K562 (cell line): ENCODE data around the gene RARRES2. TPM values are rescaled to one million over a fixed set of nuclear protein-coding genes. Genes with fewer than 3 reads are reported as not detected.

ENCODE experiments used
- ARID1B ChIP-seq: fragments of 450-650 bp; IDR thresholded peaks from 2 replicates; pipeline ENCODE4 v1.6.1; 2016; ENCODE audit warnings: antibody characterized with exemption, mild to moderate bottlenecking, inconsistent platforms
- CEBPG ChIP-seq, 3 experiments: fragments of 200-800 bp in 1 of 3; sonication (Bioruptor generic) in 1 of 3; sonication (generic) in 1 of 3; formaldehyde crosslinking in 1 of 3; IDR thresholded peaks in 2 of 3; conservative IDR thresholded peaks in 1 of 3; 2 replicates each; pipeline versions ENCODE4 v1.6.1 to v1.8.0; 2016 to 2022; ENCODE audit warnings: missing compliant biosample characterization in 2 of 3, missing genetic modification characterization in 2 of 3, mild to moderate bottlenecking in 1 of 3, missing genetic modification reagents in 1 of 3
- IFI16 ChIP-seq: fragments of 250-450 bp; sonication (Bioruptor Pico); IDR thresholded peaks from 2 replicates; pipeline ENCODE4 v2.1.2; 2022; ENCODE audit warnings: mild to moderate bottlenecking, inconsistent platforms
- ILF3 ChIP-seq: fragments of 450-650 bp; IDR thresholded peaks from 2 replicates; pipeline ENCODE4 v1.6.1; 2018; ENCODE audit warnings: antibody characterized with exemption, mild to moderate bottlenecking, moderate library complexity, borderline replicate concordance
- RBM14 ChIP-seq: fragments of 200-400 bp; formaldehyde crosslinking; IDR thresholded peaks from 2 replicates; pipeline ENCODE4 v1.6.1; 2018; ENCODE audit warnings: low read depth, mild to moderate bottlenecking, low read length, moderate library complexity, borderline replicate concordance; ENCODE audit not compliant: insufficient read depth
- SMAD1 ChIP-seq: fragments of 150-350 bp; IDR thresholded peaks from 2 replicates; pipeline ENCODE4 v1.6.1; 2014; ENCODE audit warnings: low read length, low read depth; ENCODE audit not compliant: partially characterized antibody
- SMC3 ChIP-seq: conservative IDR thresholded peaks from 2 replicates; pipeline ENCODE4 v1.6.1; 2011; ENCODE audit warnings: low read depth, low read length, improper control_type of control experiment; ENCODE audit not compliant: insufficient read depth
- SOX6 ChIP-seq: fragments of 450-650 bp; IDR thresholded peaks from 2 replicates; pipeline ENCODE4 v1.6.1; 2014; ENCODE audit warnings: mild to moderate bottlenecking
- SP2 ChIP-seq: IDR thresholded peaks from 2 replicates; pipeline ENCODE4 v1.6.1; 2011; ENCODE audit warnings: mild to moderate bottlenecking, low read depth, low read length, moderate library complexity; ENCODE audit not compliant: poor library complexity, severe bottlenecking; ENCODE audit errors: extremely low read depth
- SRF ChIP-seq, 2 experiments: fragments of 250-450, 450-650 bp in 1 of 2; sonication (Bioruptor Pico) in 1 of 2; sonication (generic) in 1 of 2; formaldehyde crosslinking; IDR thresholded peaks; 2 replicates each; pipeline versions ENCODE4 v1.5.0 to v1.5.1; 2020 to 2022; ENCODE audit warnings: mild to moderate bottlenecking in 1 of 2, missing genetic modification reagents in 1 of 2
- ZNF347 ChIP-seq: fragments of 450-650 bp; formaldehyde crosslinking; IDR thresholded peaks from 2 replicates; pipeline ENCODE4 v1.4.0; 2020; ENCODE audit warnings: low read depth, mild to moderate bottlenecking, moderate library complexity
- polyA plus RNA-seq, 8 experiments: library from polyadenylated mRNA; depleted of rRNA in 4 of 8; stranded (reverse) in 5 of 8; unstranded in 3 of 8; fragments of >200 nt; fragmentation: Nextera tagmentation in 2 of 8; fragmentation: Illumina TruSeq in 1 of 8; extraction: Ambion mirVana in 2 of 8; extraction: Trizol in 1 of 8; gene quantifications; 2 replicates each; pipeline versions ENCODE4 v1.2.1 to v1.2.3, GENCODE V29; 2011 to 2014; ENCODE audit warnings: inconsistent platforms in 1 of 8, missing spikeins in 1 of 8
- total RNA-seq, 7 experiments: library from RNA; depleted of rRNA in 6 of 7; stranded (reverse); fragments of >200 nt in 6 of 7; fragmentation: Illumina TruSeq in 2 of 7; extraction: Trizol in 2 of 7; gene quantifications; 2 replicates each; pipeline versions ENCODE4 v1.2.1 to v1.2.3, GENCODE V29; 2011 to 2021; ENCODE audit warnings: low replicate concordance in 1 of 7
- TF ChIP-seq, protein P1 (sequence below), 2 experiments: fragments of 450-650 bp; formaldehyde crosslinking in 1 of 2; IDR thresholded peaks; 2 replicates each; pipeline versions ENCODE4 v1.4.0 to v1.6.1; 2014 to 2020; ENCODE audit warnings: mild to moderate bottlenecking in 2 of 2, borderline replicate concordance in 1 of 2, low read depth in 1 of 2
- TF ChIP-seq, protein P2 (sequence below): IDR thresholded peaks from 2 replicates; pipeline ENCODE4 v1.6.1; 2012; ENCODE audit warnings: low read depth, low read length, improper control_type of control experiment, borderline replicate concordance
- TF ChIP-seq, protein P3 (sequence below): sonication (generic); formaldehyde crosslinking; IDR thresholded peaks from 2 replicates; pipeline ENCODE4 v1.8.1; 2023; ENCODE audit warnings: mild to moderate bottlenecking, missing genetic modification reagents

Gene RARRES2
- total and polyA plus RNA-seq, 9 of the 15 experiments (the other 6 are each of a cell fraction or from before 2014, with no cell fraction given), result 0.11 to 1.7 (median 0.23) TPM; not detected in 6

DNA sequence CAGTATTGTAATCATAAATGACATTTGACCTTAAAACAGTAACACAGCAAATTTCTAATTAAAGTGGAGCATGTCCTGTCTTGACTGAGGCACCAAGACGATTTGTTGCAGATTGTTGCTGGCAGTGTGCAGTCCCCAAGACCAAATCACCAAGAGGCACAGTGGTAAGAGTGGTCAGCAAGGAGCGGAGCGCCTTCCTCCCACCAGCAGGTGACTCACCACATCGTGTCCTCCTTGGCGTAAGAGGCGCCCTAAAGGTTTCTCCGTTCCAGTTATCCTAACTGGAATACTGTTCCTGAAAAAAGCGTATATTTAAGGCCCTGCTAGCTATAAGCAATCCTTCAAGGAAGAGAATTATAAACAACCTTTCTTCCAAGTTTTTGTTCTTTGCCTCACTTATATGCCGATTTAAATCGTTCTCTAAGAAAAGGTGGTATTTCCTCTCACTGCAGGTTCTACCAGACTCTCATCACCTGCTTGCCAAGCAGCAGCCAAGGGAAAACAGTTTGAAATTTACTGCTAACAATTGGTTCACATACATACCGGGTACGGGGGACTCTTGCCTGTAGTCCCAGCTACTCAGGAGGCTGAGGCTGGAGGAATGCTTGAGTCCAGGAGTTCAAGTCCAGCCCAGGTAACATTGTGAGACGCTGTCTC lies 16.5 kb upstream of the RARRES2 start (continued):
- TF ChIP-seq, protein P1, sequence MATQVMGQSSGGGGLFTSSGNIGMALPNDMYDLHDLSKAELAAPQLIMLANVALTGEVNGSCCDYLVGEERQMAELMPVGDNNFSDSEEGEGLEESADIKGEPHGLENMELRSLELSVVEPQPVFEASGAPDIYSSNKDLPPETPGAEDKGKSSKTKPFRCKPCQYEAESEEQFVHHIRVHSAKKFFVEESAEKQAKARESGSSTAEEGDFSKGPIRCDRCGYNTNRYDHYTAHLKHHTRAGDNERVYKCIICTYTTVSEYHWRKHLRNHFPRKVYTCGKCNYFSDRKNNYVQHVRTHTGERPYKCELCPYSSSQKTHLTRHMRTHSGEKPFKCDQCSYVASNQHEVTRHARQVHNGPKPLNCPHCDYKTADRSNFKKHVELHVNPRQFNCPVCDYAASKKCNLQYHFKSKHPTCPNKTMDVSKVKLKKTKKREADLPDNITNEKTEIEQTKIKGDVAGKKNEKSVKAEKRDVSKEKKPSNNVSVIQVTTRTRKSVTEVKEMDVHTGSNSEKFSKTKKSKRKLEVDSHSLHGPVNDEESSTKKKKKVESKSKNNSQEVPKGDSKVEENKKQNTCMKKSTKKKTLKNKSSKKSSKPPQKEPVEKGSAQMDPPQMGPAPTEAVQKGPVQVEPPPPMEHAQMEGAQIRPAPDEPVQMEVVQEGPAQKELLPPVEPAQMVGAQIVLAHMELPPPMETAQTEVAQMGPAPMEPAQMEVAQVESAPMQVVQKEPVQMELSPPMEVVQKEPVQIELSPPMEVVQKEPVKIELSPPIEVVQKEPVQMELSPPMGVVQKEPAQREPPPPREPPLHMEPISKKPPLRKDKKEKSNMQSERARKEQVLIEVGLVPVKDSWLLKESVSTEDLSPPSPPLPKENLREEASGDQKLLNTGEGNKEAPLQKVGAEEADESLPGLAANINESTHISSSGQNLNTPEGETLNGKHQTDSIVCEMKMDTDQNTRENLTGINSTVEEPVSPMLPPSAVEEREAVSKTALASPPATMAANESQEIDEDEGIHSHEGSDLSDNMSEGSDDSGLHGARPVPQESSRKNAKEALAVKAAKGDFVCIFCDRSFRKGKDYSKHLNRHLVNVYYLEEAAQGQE (IDR thresholded peaks at IDR 0.05; ENCODE audit: borderline replicate concordance), result peak; percentile 53; the same call in 1 of the 2 replicates
- TF ChIP-seq, protein P1 (CRISPR knock-in tag; IDR thresholded peaks at IDR 0.05; ENCODE audit: low read depth), result no peak
- TF ChIP-seq SMC3 (no peak), CEBPG (CRISPR knock-in tag; IDR thresholded peaks at IDR 0.05) (no peak), CEBPG (tag; conservative IDR thresholded peaks at IDR 0.05 in 1 of 2, IDR thresholded peaks at IDR 0.05 in 1 of 2) (no peak), SRF (CRISPR knock-in tag; IDR thresholded peaks at IDR 0.05) (no peak), IFI16 (CRISPR knock-in tag) (no peak), SP2 (no peak), ZNF347 (CRISPR knock-in tag) (no peak), ARID1B (peak; percentile 61), SOX6 (no peak), SMAD1 (no peak), RBM14 (no peak), ILF3 (no peak)
- TF ChIP-seq, protein P2, sequence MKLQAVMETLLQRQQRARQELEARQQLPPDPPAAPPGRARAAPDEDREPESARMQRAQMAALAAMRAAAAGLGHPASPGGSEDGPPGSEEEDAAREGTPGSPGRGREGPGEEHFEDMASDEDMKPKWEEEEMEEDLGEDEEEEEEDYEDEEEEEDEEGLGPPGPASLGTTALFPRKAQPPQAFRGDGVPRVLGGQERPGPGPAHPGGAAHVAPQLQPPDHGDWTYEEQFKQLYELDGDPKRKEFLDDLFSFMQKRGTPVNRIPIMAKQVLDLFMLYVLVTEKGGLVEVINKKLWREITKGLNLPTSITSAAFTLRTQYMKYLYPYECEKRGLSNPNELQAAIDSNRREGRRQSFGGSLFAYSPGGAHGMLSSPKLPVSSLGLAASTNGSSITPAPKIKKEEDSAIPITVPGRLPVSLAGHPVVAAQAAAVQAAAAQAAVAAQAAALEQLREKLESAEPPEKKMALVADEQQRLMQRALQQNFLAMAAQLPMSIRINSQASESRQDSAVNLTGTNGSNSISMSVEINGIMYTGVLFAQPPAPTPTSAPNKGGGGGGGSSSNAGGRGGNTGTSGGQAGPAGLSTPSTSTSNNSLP, result no peak
- TF ChIP-seq, protein P3, sequence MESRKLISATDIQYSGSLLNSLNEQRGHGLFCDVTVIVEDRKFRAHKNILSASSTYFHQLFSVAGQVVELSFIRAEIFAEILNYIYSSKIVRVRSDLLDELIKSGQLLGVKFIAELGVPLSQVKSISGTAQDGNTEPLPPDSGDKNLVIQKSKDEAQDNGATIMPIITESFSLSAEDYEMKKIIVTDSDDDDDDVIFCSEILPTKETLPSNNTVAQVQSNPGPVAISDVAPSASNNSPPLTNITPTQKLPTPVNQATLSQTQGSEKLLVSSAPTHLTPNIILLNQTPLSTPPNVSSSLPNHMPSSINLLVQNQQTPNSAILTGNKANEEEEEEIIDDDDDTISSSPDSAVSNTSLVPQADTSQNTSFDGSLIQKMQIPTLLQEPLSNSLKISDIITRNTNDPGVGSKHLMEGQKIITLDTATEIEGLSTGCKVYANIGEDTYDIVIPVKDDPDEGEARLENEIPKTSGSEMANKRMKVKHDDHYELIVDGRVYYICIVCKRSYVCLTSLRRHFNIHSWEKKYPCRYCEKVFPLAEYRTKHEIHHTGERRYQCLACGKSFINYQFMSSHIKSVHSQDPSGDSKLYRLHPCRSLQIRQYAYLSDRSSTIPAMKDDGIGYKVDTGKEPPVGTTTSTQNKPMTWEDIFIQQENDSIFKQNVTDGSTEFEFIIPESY (CRISPR knock-in tag), result peak; percentile 95
